Mesangial cell (primary cell): ENCODE data around the gene OR8J3. TPM values are rescaled to one million over a fixed set of nuclear protein-coding genes. Genes with fewer than 3 reads are reported as not detected.

Experiments used
- total RNA-seq: library from RNA; depleted of rRNA; stranded (reverse); fragments of >200 nt; gene quantifications from 2 replicates; pipeline ENCODE4 v1.2.3, GENCODE V29; 2015

OR8J3 gene, protein sequence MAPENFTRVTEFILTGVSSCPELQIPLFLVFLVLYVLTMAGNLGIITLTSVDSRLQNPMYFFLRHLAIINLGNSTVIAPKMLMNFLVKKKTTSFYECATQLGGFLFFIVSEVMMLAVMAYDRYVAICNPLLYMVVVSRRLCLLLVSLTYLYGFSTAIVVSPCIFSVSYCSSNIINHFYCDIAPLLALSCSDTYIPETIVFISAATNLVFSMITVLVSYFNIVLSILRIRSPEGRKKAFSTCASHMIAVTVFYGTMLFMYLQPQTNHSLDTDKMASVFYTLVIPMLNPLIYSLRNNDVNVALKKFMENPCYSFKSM
- not detected in 2 replicates for total RNA-seq

DNA sequence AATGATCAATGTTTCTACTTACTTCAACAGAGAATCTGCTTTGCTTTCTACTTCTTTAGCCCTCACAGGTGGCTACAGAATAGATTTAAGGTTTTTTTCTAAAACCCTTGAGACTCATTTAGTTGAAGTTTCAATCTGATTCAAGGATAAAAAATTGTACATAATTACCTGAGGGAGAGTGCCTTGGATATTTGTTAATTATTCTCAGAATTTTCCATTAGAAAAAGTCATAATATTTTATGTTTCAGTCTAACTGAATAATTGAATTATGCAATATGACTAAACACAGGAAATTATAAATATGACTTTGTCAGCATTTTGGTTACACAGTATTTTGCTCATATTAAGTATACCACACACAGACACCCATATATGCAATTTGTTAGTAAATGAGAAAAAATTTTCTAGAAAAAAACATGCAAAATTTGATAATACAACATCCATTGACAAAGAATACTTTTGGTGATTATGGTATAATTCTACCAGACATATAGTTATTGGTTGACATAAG lies at the start of gene OR8J3:
OR8J3 (minus strand) TSS at position 51 of the 511 bp plus-strand sequence. CDS start 2,483 bp downstream, outside the sequence.

DNA sequence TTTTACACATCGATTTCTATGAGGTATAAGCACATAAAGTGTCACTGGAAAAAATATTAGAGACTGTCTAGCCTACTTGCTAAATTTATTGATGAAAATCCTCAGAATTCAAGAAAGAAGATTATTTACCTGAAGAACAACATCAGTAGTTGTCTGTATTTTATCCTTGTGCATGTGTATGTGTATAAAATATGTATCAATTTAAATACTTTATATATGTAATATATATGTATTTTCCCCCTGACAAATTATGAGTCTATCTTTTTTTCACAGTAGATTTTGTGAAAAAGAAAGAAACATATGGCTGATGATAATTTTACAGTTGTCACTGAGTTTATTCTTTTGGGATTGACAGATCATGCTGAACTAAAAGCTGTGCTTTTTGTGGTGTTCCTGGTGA lies 36.3 kb upstream of the OR8J3 start, which contains the start of gene OR5J2:
OR5J2 (plus strand) TSS at position 301 of the 400 bp plus-strand sequence; CDS start at position 301, 0 bp downstream.

DNA sequence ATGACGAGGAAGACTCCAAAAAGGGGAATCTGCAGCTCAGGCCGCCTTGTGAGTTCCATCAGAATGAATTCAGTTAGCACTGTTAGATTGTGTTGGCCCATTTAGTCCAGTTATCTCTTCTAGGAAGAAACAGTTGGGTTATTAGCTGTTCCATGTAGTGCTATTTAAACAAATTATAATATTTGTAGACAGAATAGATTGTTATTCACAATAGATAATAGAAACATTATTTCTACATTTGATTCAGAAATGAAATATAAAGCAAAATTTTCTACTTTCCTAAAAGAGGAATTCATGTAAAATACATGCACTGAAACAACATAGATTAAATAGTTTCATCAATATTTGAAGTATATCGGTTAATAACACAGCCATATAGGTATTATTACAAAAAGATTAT lies 20.2 kb upstream of the OR8J3 start, which contains the start of gene OR8K5:
OR8K5 (minus strand) TSS at position 101 of the 400 bp plus-strand sequence; CDS start at position 101, 0 bp downstream.

DNA sequence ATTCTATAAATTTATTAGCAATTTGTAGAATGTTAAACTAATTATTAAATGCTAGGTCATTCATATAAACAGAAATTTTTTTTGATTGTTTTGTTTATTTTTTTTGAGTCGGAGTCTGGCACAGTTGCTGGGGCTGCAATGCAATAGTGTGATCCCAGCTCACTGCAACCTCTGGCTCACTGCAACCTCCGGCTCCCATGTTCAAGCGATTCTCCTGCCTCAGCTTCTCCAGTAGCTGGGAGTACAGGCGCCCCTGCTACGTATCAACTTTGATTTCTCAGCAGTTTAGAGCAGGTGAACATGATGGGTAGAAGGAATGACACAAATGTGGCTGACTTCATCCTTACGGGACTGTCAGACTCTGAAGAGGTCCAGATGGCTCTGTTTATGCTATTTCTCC lies 17.9 kb downstream of the OR8J3 start, which contains the start of gene OR8H3:
OR8H3 (plus strand) TSS at position 301 of the 400 bp plus-strand sequence; CDS start at position 301, 0 bp downstream.

DNA sequence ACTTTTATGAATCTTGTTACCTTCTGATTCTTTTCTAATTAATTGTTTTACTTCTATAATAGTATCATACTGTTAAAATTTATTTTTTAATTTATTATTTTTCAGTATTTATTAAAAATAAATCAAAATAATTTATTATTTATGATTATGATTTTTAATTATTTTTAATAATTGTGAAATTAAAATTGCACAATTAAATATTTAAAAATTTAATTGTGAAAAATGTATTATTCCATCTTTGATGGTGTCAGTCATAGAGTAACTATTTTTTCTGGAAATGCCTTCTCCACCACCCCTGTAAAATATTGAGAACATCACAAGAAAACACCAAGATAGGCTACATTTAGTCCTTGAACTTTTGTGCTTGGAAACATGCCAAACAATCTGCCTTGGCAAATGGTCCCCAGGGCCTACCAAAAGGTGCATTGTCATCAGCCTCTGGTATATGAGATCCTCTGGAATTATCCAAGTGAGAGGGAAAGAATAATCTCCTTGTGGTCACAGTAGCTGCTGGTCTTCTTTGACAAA lies 36.7 kb downstream of the OR8J3 start, which contains the start of gene OR8H2:
OR8H2 (plus strand) TSS at position 478 of the 528 bp plus-strand sequence. CDS start 1,356 bp downstream, outside the sequence.

DNA sequence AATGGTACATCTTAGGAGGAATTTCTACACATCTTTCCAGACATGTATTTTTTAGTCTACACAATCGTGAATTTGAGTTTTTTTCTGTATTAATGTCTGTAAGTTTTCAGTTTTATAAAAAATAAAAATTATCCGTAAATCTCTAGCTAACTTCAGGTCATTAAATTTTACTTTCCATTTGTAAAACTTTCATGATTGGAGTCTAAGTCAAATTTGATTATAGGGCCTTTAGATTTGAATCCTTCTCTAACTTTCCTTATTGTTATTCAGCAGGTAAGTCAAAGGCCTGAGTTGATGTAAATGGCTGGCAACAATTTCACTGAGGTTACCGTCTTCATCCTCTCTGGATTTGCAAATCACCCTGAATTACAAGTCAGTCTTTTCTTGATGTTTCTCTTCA lies 47.0 kb downstream of the OR8J3 start, which contains the start of gene OR8I2:
OR8I2 (plus strand) TSS at position 301 of the 400 bp plus-strand sequence; CDS start at position 301, 0 bp downstream.

Other genes with a start within 250 kb of the OR8J3 start
- not detected in 2 replicates for gene OR5W2, start 225.6 kb downstream of the OR8J3 start, total RNA-seq
- not detected in 2 replicates for gene OR5I1, start 203.8 kb downstream of the OR8J3 start, total RNA-seq
- gene OR10AG1, start 170.3 kb downstream of the OR8J3 start, total RNA-seq: not detected in 2 replicates
- not detected in 2 replicates for gene OR5F1, start 145.6 kb downstream of the OR8J3 start, total RNA-seq
- not detected in 2 replicates for gene OR5AS1, start 112.5 kb downstream of the OR8J3 start, total RNA-seq
- gene OR8I2, start 46.9 kb downstream of the OR8J3 start, total RNA-seq: not detected in 2 replicates
- gene OR8H2, start 36.5 kb downstream of the OR8J3 start, total RNA-seq: not detected in 2 replicates
- gene OR8H3, start 17.8 kb downstream of the OR8J3 start, total RNA-seq: not detected in 2 replicates
- not detected in 2 replicates for gene OR8K5, start 20.1 kb upstream of the OR8J3 start, total RNA-seq
- gene OR5J2, start 36.4 kb upstream of the OR8J3 start, total RNA-seq: not detected in 2 replicates
- not detected in 2 replicates for gene OR5T2, start 94.1 kb upstream of the OR8J3 start, total RNA-seq
- gene OR5T3, start 112.1 kb upstream of the OR8J3 start, total RNA-seq: not detected in 2 replicates
- gene OR5T1, start 134.0 kb upstream of the OR8J3 start, total RNA-seq: not detected in 2 replicates
- gene OR8H1, start 152.1 kb upstream of the OR8J3 start, total RNA-seq: not detected in 2 replicates
- gene OR8K3, start 174.9 kb upstream of the OR8J3 start, total RNA-seq: not detected in 2 replicates
- gene OR8K1, start 205.8 kb upstream of the OR8J3 start, total RNA-seq: not detected in 2 replicates
- gene OR8J1, start 214.1 kb upstream of the OR8J3 start, total RNA-seq: not detected in 2 replicates
- not detected in 2 replicates for gene OR8U1, start 235.4 kb upstream of the OR8J3 start, total RNA-seq